GM18858 (cell line): ENCODE measurements around the gene RBP3.

Experiments used
- ATAC-seq: cut with Tn5 transposase; IDR thresholded peaks from one replicate; pipeline ENCODE4 v1.9.1; 2021; ENCODE audit not compliant: unreplicated experiment

Gene RBP3

DNA sequence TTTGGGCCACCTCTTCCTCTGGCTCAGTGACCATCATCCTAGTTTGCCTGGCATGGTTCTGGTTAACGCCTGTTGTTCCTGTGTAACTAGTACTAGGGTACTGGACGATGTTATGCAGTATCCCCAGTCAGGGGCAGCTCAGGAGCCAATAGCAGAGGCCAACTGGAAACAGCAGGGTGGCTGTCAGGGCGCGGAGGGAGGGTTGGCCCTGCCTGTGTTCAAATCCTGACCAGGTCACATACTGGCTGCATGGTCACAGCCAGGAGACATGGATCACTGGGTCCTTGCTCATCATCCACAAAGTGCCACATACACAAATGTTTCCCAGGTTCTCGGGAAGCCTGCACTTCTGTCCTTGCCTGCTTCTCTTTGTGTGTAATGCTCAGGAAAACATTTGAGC is 12.3 kb upstream of the RBP3 start:
- no peak for ATAC-seq

DNA sequence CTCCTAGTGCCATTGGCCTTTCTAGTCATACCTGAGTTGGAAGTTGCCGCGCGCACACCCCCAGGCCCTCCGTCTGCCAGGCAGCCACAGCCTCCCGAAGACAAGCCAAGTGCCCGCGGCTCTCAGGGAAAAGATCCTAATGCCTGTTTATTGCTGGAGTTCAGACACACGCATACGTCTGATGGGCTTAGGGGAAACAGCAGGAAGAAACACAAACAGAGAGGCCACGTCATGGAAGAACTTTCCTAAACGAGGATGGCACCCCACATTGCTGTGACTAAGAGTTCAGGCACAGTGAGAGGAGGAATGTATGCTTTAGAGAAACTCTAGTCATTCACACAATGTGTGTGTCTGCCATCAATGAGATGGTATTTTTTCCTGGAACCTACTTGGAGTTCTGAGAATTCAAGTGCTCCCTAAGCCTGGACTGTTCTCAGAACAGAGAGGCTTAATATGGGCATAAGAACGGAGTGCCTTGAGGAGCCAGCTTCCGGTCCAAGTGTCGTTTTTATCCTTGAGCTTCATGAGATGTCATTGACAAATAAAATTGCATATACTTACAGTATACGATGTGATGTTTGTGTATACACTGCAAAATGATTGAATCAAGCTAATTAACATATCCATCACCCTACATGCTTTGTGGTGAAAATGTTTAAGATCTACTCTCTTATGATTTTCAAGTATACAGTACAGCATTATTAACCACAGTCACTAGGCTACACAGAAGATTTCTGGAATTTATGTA is 11.6 kb upstream of the RBP3 start:
- ATAC-seq = no peak

DNA sequence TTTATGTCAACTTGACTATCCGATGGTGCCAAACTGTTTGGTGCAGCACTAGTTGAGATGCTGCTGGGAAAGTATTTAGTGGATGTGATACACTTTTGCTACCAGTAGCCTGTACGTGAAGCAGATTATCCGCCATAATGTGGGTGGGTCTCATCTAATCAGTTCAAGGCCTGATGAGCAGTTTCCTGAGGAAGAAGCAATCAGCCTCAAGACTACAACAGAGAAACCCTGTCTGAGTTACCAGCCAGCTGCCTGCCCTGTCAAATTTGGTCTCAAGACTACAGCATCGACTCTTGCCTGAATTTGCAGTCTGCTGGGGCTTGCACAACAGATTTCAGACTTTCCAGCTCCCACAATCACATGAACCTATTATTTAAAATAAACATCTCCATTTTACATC is 10.9 kb upstream of the RBP3 start:
- no peak for ATAC-seq

DNA sequence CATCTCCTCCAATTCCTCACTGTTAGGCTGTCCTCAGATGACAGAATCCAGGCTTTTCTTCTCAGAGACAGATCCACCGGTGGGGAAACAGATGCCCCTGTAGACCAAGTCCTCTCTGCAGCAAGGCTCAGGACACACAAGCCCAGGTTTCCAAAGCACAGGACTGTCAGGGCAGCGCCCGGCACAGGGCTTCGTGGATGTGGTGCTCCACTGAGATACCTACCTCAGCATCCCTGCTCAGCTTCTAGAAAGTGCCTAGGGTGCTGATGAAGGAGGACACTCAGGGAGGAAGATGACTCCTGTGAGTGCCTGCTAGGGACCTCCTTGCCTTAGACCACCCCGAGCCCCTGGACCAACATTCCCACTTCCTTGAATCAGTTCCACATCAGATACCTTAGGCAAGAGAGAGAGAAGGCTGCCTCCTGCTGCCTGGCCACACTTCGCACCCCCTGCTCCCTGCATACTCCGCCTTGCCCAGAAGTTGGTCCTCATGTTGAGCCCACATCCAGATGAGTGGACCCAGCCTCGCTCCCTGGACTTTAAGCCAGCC is 8.9 kb upstream of the RBP3 start:
- ATAC-seq = no peak

DNA sequence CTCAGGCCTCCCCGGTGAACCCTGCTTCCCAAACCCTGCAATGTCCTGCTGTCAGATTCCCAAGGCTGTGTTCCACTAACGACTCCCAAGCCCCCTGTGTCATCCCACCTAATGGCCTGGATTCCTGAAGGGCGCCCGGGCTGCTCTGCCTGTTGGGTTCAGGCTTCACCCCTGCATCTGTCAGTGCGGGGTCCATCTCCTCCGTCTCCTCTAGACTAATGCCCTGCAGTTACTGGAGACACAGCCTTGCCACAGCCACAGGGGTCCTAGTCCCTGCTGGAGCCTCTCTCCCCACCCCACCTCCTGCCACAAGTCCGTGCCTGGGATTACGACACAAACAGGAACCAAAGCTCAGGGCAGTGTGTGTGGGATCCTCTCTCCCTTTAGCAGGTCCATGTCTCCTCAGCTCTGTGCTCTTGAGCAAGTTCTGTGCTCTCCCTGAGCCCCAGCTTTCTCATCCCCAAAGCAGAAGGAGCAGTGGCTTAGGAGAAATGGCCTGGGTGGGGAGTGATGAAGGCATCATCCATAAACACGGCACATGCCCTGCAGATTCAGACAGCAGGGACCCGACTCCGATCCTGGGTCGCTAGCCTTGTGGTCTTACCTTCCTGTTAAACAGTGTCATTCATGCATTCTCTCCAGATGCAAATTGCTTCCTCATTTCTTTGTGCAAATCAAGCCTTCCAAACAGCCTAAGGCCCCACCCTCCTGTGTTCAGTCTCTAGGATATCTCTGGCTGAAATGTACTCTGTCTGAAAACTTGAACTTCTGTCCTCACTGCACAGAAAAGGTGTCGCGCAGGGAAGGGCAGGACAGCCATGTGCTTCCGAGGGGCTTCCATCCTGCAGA is 8.2 kb upstream of the RBP3 start:
- no peak for ATAC-seq

DNA sequence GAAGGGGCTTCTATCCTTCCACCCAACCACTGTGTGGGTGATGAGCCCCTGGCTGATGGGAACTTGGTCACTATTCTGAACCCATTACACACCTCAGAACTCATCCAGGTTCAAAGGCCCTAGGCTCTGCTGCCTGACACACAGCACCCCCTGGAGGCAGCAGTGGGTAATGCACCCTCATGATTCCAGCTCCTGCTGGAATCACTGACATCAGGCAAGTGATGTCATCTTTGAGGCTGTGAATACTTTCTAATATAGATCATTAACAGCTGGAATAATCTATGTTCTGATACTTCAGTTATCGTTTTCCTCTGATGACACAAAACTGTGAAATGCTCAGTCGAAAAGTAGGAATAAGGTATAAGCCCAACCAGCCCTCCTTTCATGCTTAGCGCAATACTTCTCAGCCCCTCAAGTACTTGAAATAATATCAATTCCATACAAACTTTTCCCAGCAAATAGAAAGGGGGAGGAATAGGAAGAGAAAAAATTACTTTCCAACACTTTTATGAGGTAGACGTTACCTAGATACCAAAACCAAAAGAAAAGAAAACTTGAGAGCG is 7.5 kb upstream of the RBP3 start:
- ATAC-seq = no peak

DNA sequence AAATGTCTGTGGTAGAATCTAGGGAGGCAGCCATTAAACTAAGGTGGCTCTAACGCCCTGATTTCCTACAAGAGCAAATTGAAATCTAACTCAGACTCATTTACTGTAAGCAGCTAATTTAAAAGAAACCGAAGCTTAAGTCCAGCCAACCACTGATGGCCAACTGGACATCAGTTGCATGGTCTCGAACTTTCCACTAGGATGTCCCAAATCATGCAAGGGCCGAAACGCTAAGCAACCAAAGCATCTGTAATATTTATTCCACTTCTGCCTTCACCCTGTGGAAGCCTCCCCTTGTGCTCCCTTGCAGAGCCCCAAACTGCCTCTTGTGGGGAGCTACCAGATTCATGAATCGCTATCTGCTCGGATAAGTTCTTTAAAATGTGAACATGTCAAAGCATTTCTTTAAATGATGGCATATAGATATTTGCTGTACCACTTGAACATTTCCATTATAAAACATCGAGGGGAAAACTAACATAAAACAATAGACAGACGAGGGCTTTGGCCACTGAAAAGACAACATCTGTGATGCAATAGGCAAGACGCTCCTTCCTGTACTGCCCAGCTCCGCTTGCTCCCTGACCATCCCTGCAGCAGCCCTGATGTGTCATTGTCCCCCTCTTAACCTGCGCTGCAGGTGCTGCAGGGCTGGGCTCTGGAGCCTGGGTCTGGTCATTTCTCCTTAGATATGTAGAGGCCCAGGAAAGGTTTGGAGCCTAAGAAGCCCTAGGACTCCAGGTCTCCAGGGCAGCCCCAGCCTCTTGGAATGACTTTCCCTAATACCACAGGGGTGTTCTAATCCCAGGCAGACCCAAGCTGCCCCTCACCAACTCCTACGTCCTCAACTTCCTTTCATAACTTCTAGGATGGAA is 2.9 kb upstream of the RBP3 start:
- no peak for ATAC-seq

DNA sequence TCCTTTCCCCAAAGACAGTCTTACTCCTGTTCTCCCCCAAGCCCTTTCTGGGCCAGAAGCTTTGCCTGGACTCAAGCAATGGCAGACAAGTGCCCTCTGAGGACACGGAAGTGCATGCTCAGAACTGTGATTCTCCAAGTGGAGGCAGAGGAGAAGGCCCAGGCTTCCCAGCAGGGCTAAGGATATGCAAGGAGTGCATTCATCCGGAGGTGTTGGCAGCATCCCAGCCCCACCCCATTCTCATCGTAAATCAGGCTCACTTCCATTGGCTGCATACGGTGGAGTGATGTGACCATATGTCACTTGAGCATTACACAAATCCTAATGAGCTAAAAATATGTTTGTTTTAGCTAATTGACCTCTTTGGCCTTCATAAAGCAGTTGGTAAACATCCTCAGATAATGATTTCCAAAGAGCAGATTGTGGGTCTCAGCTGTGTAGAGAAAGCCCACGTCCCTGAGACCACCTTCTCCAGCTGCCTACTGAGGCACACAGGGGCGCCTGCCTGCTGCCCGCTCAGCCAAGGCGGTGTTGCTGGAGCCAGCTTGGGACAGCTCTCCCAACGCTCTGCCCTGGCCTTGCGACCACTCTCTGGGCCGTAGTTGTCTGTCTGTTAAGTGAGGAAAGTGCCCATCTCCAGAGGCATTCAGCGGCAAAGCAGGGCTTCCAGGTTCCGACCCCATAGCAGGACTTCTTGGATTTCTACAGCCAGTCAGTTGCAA is 1.4 kb upstream of the RBP3 start:
- no peak for ATAC-seq

DNA sequence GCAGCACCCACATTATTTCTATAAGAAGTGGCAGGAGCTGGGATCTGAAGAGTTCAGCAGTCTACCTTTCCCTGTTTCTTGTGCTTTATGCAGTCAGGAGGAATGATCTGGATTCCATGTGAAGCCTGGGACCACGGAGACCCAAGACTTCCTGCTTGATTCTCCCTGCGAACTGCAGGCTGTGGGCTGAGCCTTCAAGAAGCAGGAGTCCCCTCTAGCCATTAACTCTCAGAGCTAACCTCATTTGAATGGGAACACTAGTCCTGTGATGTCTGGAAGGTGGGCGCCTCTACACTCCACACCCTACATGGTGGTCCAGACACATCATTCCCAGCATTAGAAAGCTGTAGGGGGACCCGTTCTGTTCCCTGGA is 874 bp upstream of the RBP3 start:
- ATAC-seq = no peak

DNA sequence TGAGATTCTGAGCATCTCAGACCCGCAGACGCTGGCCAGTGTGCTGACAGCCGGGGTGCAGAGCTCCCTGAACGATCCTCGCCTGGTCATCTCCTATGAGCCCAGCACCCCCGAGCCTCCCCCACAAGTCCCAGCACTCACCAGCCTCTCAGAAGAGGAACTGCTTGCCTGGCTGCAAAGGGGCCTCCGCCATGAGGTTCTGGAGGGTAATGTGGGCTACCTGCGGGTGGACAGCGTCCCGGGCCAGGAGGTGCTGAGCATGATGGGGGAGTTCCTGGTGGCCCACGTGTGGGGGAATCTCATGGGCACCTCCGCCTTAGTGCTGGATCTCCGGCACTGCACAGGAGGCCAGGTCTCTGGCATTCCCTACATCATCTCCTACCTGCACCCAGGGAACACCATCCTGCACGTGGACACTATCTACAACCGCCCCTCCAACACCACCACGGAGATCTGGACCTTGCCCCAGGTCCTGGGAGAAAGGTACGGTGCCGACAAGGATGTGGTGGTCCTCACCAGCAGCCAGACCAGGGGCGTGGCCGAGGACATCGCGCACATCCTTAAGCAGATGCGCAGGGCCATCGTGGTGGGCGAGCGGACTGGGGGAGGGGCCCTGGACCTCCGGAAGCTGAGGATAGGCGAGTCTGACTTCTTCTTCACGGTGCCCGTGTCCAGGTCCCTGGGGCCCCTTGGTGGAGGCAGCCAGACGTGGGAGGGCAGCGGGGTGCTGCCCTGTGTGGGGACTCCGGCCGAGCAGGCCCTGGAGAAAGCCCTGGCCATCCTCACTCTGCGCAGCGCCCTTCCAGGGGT is 703 bp downstream of the RBP3 start:
- no peak for ATAC-seq

DNA sequence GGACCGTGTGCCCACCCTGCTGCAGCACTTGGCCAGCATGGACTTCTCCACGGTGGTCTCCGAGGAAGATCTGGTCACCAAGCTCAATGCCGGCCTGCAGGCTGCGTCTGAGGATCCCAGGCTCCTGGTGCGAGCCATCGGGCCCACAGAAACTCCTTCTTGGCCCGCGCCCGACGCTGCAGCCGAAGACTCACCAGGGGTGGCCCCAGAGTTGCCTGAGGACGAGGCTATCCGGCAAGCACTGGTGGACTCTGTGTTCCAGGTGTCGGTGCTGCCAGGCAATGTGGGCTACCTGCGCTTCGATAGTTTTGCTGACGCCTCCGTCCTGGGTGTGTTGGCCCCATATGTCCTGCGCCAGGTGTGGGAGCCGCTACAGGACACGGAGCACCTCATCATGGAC is 1.4 kb downstream of the RBP3 start:
- ATAC-seq = no peak

DNA sequence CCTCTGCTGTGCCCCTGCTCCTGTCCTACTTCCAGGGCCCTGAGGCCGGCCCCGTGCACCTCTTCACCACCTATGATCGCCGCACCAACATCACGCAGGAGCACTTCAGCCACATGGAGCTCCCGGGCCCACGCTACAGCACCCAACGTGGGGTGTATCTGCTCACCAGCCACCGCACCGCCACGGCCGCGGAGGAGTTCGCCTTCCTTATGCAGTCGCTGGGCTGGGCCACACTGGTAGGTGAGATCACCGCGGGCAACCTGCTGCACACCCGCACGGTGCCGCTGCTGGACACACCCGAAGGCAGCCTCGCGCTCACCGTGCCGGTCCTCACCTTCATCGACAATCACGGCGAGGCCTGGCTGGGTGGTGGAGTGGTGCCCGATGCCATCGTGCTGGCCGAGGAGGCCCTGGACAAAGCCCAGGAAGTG is 1.8 kb downstream of the RBP3 start:
- ATAC-seq = no peak

DNA sequence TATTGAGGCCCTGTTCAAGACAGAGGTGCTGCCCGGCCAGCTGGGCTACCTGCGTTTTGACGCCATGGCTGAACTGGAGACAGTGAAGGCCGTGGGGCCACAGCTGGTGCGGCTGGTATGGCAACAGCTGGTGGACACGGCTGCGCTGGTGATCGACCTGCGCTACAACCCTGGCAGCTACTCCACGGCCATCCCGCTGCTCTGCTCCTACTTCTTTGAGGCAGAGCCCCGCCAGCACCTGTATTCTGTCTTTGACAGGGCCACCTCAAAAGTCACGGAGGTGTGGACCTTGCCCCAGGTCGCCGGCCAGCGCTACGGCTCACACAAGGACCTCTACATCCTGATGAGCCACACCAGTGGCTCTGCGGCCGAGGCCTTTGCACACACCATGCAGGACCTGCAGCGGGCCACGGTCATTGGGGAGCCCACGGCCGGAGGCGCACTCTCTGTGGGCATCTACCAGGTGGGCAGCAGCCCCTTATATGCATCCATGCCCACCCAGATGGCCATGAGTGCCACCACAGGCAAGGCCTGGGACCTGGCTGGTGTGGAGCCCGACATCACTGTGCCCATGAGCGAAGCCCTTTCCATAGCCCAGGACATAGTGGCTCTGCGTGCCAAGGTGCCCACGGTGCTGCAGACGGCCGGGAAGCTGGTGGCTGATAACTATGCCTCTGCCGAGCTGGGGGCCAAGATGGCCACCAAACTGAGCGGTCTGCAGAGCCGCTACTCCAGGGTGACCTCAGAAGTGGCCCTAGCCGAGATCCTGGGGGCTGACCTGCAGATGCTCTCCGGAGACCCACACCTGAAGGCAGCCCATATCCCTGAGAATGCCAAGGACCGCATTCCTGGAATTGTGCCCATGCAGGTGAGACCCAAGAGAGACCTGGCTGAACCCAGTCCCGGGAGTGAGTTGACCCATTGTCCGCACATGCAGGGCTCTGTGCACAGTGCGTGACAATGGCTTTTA is 2.8 kb downstream of the RBP3 start:
- no peak for ATAC-seq

DNA sequence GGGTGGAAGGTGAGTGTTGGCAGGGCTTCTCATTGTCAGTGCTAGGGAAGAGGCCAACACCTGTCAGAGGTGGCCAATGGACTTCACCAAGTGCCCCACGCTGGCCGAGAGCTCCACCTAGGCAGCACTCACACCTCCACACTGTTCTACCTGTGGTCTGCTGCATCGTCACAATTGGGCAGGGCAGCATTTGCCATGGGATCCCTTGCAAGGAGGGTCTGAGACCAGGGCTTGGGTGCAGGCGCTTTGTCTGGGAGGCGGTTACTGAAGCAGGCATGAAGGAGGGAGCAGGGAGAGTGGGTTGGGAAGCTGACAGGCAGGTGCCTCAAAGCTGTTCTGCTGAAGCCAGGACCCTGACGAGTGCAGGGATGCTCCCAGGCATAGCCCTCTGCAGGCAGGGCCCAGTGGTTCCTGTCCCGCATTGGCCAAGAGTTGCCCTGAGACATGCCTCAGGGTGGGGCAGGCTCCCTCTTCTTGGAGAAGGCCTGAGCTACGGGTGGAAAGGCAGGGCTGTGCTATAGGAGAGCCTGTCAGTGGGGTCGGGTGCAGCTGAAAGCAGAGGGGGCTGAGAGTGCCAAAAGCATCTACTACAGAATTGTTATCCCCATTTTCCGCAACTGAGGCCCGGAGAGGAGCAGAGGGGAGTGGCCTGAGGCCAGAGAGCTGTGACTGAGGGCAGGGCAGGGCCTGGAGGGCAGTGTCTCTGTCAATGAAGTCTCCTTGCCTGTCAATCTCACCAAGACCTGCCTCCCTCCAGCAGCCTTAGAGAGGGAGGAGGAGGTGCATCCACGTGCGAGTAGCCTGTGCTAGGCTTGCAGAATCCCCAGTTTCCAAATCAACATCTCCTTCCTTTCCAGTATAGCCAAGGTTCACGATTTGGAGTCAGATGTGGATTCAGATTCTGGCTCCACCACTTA is 4.0 kb downstream of the RBP3 start:
- ATAC-seq = no peak

DNA sequence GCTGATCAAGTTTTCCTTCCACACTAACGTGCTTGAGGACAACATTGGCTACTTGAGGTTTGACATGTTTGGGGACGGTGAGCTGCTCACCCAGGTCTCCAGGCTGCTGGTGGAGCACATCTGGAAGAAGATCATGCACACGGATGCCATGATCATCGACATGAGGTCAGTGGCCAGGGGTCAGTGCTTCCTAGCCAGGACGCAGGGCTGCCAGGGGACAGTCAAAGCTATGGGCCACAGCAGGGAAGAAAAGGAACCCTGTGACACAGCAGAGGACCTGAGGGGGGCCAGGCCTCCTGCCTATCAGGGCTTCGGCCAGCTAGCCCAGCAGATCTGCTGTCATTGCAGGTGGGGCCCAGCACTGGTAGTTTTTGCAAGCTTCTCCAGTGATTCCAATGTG is 5.2 kb downstream of the RBP3 start:
- no peak for ATAC-seq

DNA sequence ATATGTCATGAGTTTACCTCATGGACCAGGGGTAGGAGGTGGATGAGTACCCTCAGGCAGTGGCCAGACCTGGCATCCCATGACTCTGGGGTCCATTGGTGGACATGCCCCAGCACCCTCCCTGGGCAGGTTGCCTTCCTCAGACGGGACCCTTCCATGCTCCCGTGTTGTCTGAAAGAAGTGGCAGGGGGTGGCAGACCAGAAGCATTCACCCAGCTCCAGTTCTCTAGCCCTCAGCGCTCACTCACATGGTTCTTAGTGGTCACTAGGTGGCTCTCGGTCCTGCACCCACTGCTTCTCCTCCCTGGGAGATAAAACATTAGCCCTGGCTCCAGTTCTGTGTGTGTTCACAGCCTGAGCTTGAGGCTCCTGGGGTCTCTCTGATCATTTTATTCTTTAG is 6.0 kb downstream of the RBP3 start:
- ATAC-seq = no peak

DNA sequence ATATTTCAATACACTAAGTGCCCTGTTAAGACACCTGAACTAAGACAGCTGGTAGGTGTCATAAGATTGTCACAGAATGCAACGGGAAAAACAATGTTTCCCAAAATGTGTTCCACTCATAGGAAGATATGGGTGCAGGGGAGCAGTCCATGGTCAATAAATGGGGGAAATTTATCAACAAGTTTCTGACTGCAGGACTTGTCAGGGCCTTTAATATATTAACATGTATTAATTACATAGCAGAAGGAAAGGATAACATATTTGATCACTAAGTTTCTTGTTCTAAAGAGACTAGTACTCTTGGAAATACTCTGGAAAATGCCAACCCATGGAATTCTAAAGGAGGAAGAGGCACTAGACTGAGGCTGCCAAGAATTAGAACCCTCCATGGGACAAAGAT is 6.7 kb downstream of the RBP3 start:
- no peak for ATAC-seq
